ENCODE results near the gene RIN3. TPM values are rescaled to one million over a fixed set of nuclear protein-coding genes. Genes with fewer than 3 reads are reported as not detected.

The RIN3 gene
- polyA plus RNA-seq, 3 donors: 42.8 to 144 (median 54.6) TPM

- Mint-ChIP-seq H3K9me3 (peaks cover 0 to 2% (median 0%) of the 10 kb centered on the region in 7 donors), H3K27me3 (ENCODE audit: low read depth in 3 of 3) (peaks cover 11 to 30% (median 13%) of the 10 kb centered on the region in 3 donors), H3K36me3 (peaks cover 58 to 65% of the 10 kb centered on the region in 2 donors), H3K4me1 (peaks cover 57% of the 10 kb centered on the region), H3K27ac (peak overlapping the region in 2 of 7 donors; percentile 24 to 27), H3K4me3 (peak overlapping the region in 1 of 2 donors; percentile 53)
- no peak overlapping the region for H2AFZ ChIP-seq (ENCODE audit: insufficient read depth, low read depth, low read length, poor library complexity, severe bottlenecking)
- H3K4me1 ChIP-seq (ENCODE audit: control insufficient read depth in 1 of 2, insufficient read depth in 2 of 2, low read length in 2 of 2): peaks cover 40 to 57% of the 10 kb centered on the region in 2 donors
- intact Hi-C loops (cut with micrococcal nuclease): no loop called here
- no peaks in the 10 kb centered on the region for H3K9me3 ChIP-seq (replicated peaks in 1 of 2; ENCODE audit: control insufficient read depth in 1 of 2, insufficient read depth in 1 of 2, low read length in 2 of 2)
- no peak overlapping the region for H3K27ac ChIP-seq (ENCODE audit: low read depth in 1 of 2, low read length in 2 of 2)
- H3K36me3 ChIP-seq (replicated peaks in 1 of 2; ENCODE audit: control insufficient read depth in 1 of 2, insufficient read depth in 2 of 2, low read length in 2 of 2): peaks cover 14 to 59% of the 10 kb centered on the region in 2 donors
- peaks cover 29% of the 10 kb centered on the region for H3K79me2 ChIP-seq (ENCODE audit: insufficient read depth, low read length)
- WGBS (ENCODE audit: insufficient coverage): 57% methylated on average over 3 of the region's 4 CpGs
- H3K27me3 ChIP-seq (ENCODE audit: control insufficient read depth in 2 of 2, insufficient read depth in 2 of 2, low read length in 2 of 2): peaks cover 0 to 4% of the 10 kb centered on the region in 2 donors
- TF ChIP-seq CTCF (IDR thresholded peaks at IDR 0.05): no peak
- H4K20me1 ChIP-seq (ENCODE audit: insufficient read depth, low read length): peaks cover 99% of the 10 kb centered on the region
- H3K9ac ChIP-seq (ENCODE audit: insufficient read depth, low read length, poor library complexity, severe bottlenecking): no peak overlapping the region
- DNase-seq: peak in 1 of 3 donors; percentile 41
- H3K4me3 ChIP-seq (replicated peaks in 1 of 3; ENCODE audit: low read depth in 2 of 3, low read length in 3 of 3): no peak overlapping the region
- H3K4me2 ChIP-seq (replicated peaks; ENCODE audit: extremely low read depth, low read length, poor library complexity, severe bottlenecking): no peak overlapping the region
Observed at GRCh38 chr14:92552066-92552465, 38.5 kb downstream of the RIN3 start.

DNA sequence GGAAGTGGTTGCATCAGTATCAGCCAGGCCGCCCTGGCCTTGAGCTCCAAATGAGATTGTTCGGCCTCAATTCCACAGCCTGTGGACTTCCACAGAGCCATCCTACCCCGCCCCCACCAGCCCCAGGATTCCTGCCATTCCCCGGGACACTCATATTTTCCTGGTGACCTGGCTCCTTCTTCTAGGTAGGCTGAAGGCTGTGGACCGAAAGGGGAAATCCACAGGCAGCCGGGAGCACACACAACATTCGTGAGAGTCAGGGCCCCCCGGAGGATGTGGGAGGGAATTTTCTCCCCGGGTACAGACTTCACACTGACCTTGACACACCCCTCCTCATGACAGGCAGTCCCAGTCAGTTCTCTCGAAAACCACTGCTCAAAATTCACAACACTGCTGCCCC, 39.9 kb downstream of the RIN3 start:
- H3K4me1 Mint-ChIP-seq: peaks cover 56% of the 10 kb centered on the region
- Histone ChIP-seq H3K27me3 (ENCODE audit: control insufficient read depth in 2 of 2, insufficient read depth in 2 of 2, low read length in 2 of 2) (peaks cover 0 to 4% of the 10 kb centered on the region in 2 donors), H3K4me2 (replicated peaks; ENCODE audit: extremely low read depth, low read length, poor library complexity, severe bottlenecking) (no peak overlapping the region), H3K27ac (ENCODE audit: low read depth in 1 of 2, low read length in 2 of 2) (no peak overlapping the region), H3K36me3 (replicated peaks in 1 of 2; ENCODE audit: control insufficient read depth in 1 of 2, insufficient read depth in 2 of 2, low read length in 2 of 2) (peaks cover 28 to 68% of the 10 kb centered on the region in 2 donors), H3K79me2 (ENCODE audit: insufficient read depth, low read length) (peaks cover 29% of the 10 kb centered on the region), H3K9me3 (replicated peaks in 1 of 2; ENCODE audit: control insufficient read depth in 1 of 2, insufficient read depth in 1 of 2, low read length in 2 of 2) (no peaks in the 10 kb centered on the region), H3K9ac (ENCODE audit: insufficient read depth, low read length, poor library complexity, severe bottlenecking) (no peak overlapping the region), H3K4me3 (replicated peaks in 1 of 3; ENCODE audit: low read depth in 2 of 3, low read length in 3 of 3) (no peak overlapping the region), H2AFZ (ENCODE audit: insufficient read depth, low read depth, low read length, poor library complexity, severe bottlenecking) (no peak overlapping the region), H4K20me1 (ENCODE audit: insufficient read depth, low read length) (peaks cover 100% of the 10 kb centered on the region), H3K4me1 (ENCODE audit: control insufficient read depth in 1 of 2, insufficient read depth in 2 of 2, low read length in 2 of 2) (peaks cover 40 to 57% of the 10 kb centered on the region in 2 donors)
- peak overlapping the region in 1 of 7 donors; percentile 57 for H3K27ac Mint-ChIP-seq
- no peak overlapping the region for H3K4me3 Mint-ChIP-seq
- TF ChIP-seq CTCF (IDR thresholded peaks at IDR 0.05): no peak
- H3K27me3 Mint-ChIP-seq (ENCODE audit: low read depth in 3 of 3): peaks cover 11 to 32% (median 13%) of the 10 kb centered on the region in 3 donors
- peak in 1 of 3 donors; percentile 48 for DNase-seq
- intact Hi-C loops (cut with micrococcal nuclease): no loop called here
- whole genome bisulfite sequencing (ENCODE audit: insufficient coverage): 83% methylated on average over 3 of the region's 10 CpGs
- H3K36me3 Mint-ChIP-seq: peaks cover 71 to 74% of the 10 kb centered on the region in 2 donors
- peaks cover 0 to 2% (median 0%) of the 10 kb centered on the region in 7 donors for H3K9me3 Mint-ChIP-seq
